K562 (cell line): ENCODE data around the gene BGN. TPM values are rescaled to one million over a fixed set of nuclear protein-coding genes. Genes with fewer than 3 reads are reported as not detected.

Source experiments
- ATAC-seq: fragments of 200-7000 bp; cut with Tn5 transposase; 3 replicates; pipeline ENCODE4 v1.9.1; 2020; ENCODE audit warnings: moderate library complexity
- BruUV-seq: library from RNA; stranded (reverse); fragments of 400-500 nt; replicated peaks from 2 replicates; lab custom pipeline; 2021; lab: Mats Ljungman, UMichigan
- CTCF ChIA-PET: fragments of 300-600 bp; formaldehyde crosslinking; extraction: SDS; loops from one replicate; lab custom pipeline; 2021; ENCODE audit warnings: low intra/inter-chr PET ratio; lab: Yijun Ruan, JAX
- POLR2A ChIA-PET: fragments of 300-600, 350-650 bp; sonication (Branson Sonifier 250); formaldehyde crosslinking; extraction: SDS; loops from one replicate; lab custom pipeline; 2021; ENCODE audit warnings: antibody characterized with exemption, inconsistent platforms; lab: Yijun Ruan, JAX
- DNase-seq, 4 experiments: peaks; one replicate each; pipeline versions ENCODE4 v3.0.0 to v3.0.0-alpha.2; 2011 to 2018; ENCODE audit warnings: low spot score in 3 of 4, mixed read lengths in 3 of 4; ENCODE audit errors: extremely low read depth in 1 of 4
- FAIRE-seq: peaks from 2 replicates; lab custom pipeline; 2011; peaks lifted over from hg19 to GRCh38; lab: Jason Lieb, UNC
- H2AFZ ChIP-seq: 2 replicates; pipeline ENCODE4 v1.6.0; 2011; ENCODE audit warnings: low read depth, low read length, control low read depth, inconsistent platforms
- H3K27ac ChIP-seq: fragments of 200-600 bp; 3 replicates; pipeline ENCODE4 v1.8.0; 2011; ENCODE audit warnings: low read depth, mild to moderate bottlenecking, control low read depth, inconsistent platforms, low read length, moderate library complexity, mixed read lengths; ENCODE audit errors: extremely low read depth
- H3K27me3 ChIP-seq, 2 experiments: fragments of 300-600 bp in 1 of 2; 2 replicates in 1 of 2; 3 replicates in 1 of 2; pipeline versions ENCODE4 v1.6.0 to v1.8.0; 2011; ENCODE audit warnings: inconsistent platforms in 2 of 2, low read length in 2 of 2, mild to moderate bottlenecking in 1 of 2, mixed read lengths in 1 of 2, moderate library complexity in 1 of 2; ENCODE audit not compliant: control insufficient read depth in 2 of 2, insufficient read depth in 2 of 2
- H3K36me3 ChIP-seq: fragments of 300-600 bp; 3 replicates; pipeline ENCODE4 v1.8.0; 2011; ENCODE audit warnings: mild to moderate bottlenecking, low read length, inconsistent platforms; ENCODE audit not compliant: control insufficient read depth, insufficient read depth
- H3K4me1 ChIP-seq, 2 experiments: fragments of 200-600 bp in 1 of 2; replicated peaks in 1 of 2; 2 replicates in 1 of 2; 3 replicates in 1 of 2; pipeline versions ENCODE4 v1.5.1 to v1.8.0; 2011; ENCODE audit warnings: inconsistent platforms in 2 of 2, low read length in 2 of 2, mild to moderate bottlenecking in 1 of 2, mixed read lengths in 1 of 2, moderate library complexity in 1 of 2; ENCODE audit not compliant: control insufficient read depth in 2 of 2, insufficient read depth in 2 of 2
- H3K4me2 ChIP-seq: 2 replicates; pipeline ENCODE4 v1.6.1; 2011; ENCODE audit warnings: low read length, control low read depth, inconsistent platforms, mixed read lengths; ENCODE audit not compliant: insufficient read depth
- H3K4me3 ChIP-seq: fragments of 200-600 bp; sonication (generic), shearing (Covaris generic); 2 replicates; pipeline ENCODE4 v1.5.1; 2016; ENCODE audit warnings: control low read depth, inconsistent platforms
- H3K79me2 ChIP-seq: fragments of 200-600 bp; 3 replicates; pipeline ENCODE4 v1.8.0; 2011; ENCODE audit warnings: low read length, inconsistent platforms; ENCODE audit not compliant: control insufficient read depth, insufficient read depth
- H3K9ac ChIP-seq, 2 experiments: 2 replicates each; pipeline versions ENCODE4 v1.6.0 to v1.6.1; 2011; ENCODE audit warnings: low read depth in 2 of 2, low read length in 2 of 2, control low read depth in 1 of 2, inconsistent platforms in 1 of 2, mild to moderate bottlenecking in 1 of 2, mixed read lengths in 1 of 2; ENCODE audit not compliant: insufficient read depth in 1 of 2
- H3K9me1 ChIP-seq: one replicate; pipeline ENCODE4 v1.6.0; 2011; ENCODE audit warnings: inconsistent platforms, mild to moderate bottlenecking, low read length, moderate library complexity; ENCODE audit not compliant: control insufficient read depth, insufficient read depth
- H3K9me3 ChIP-seq: replicated peaks from 2 replicates; pipeline ENCODE4 v1.5.1; 2011; ENCODE audit warnings: low read depth, low read length, inconsistent platforms; ENCODE audit not compliant: control insufficient read depth, insufficient read depth
- H4K20me1 ChIP-seq: replicated peaks from 2 replicates; pipeline ENCODE4 v1.6.1; 2011; ENCODE audit warnings: low read length, inconsistent platforms, mixed read lengths; ENCODE audit not compliant: control insufficient read depth, insufficient read depth
- EGR1 ChIP-seq: fragments of 450-650 bp; conservative IDR thresholded peaks from 2 replicates; pipeline ENCODE4 v1.6.1; 2017; ENCODE audit warnings: mild to moderate bottlenecking
- EHMT2 ChIP-seq: fragments of 450-650 bp; IDR thresholded peaks from 2 replicates; pipeline ENCODE4 v1.6.1; 2018; ENCODE audit warnings: antibody characterized with exemption
- HDAC3 ChIP-seq: fragments of 450-650 bp; IDR thresholded peaks from 2 replicates; pipeline ENCODE4 v1.6.1; 2018; ENCODE audit warnings: borderline replicate concordance, mild to moderate bottlenecking, moderate library complexity; ENCODE audit not compliant: partially characterized antibody
- L3MBTL2 ChIP-seq: fragments of 450-650 bp; IDR thresholded peaks from 2 replicates; pipeline ENCODE4 v1.6.1; 2016; ENCODE audit warnings: mild to moderate bottlenecking, moderate library complexity
- MAFF ChIP-seq: IDR thresholded peaks from 2 replicates; pipeline ENCODE4 v1.6.1; 2012; ENCODE audit warnings: low read length, improper control_type of control experiment
- SREBF1 ChIP-seq: fragments of 150-350 bp; IDR thresholded peaks from 2 replicates; pipeline ENCODE4 v1.6.1; 2014; ENCODE audit warnings: antibody characterized with exemption, low read depth, low read length, borderline replicate concordance
- TBP ChIP-seq: optimal IDR thresholded peaks from 2 replicates; pipeline ENCODE3; 2011; ENCODE audit warnings: low read depth, low read length, improper control_type of control experiment
- U2AF2 ChIP-seq: fragments of 200-400 bp; formaldehyde crosslinking; optimal IDR thresholded peaks from 2 replicates; pipeline ENCODE3; 2017; ENCODE audit warnings: low read depth, mild to moderate bottlenecking, low read length
- ZKSCAN1 ChIP-seq: fragments of 150-350 bp; IDR thresholded peaks from 2 replicates; pipeline ENCODE4 v1.6.1; 2016; ENCODE audit warnings: low read depth, low read length
- WGBS: fragments of 100-300 bp; shearing (Covaris generic); methylation state at CpG from one replicate; pipeline ENCODE4 v1.1.6; 2016; ENCODE audit warnings: low coverage, mixed read lengths; ENCODE audit not compliant: insufficient coverage; ENCODE audit errors: missing lambda C conversion rate; 5-methylcytosine and 5-hydroxymethylcytosine counted together
- in situ Hi-C: fragments of 300-500 bp; cut with MboI; formaldehyde crosslinking; loops from 4 replicates; pipeline ENCODE4 v1.15.0; 2018; ENCODE audit warnings: inconsistent platforms, mixed read lengths
- intact Hi-C: fragments of 100-400 bp; cut with micrococcal nuclease; formaldehyde crosslinking; loops from 2 replicates; pipeline ENCODE4 v1.14.2; 2022
- polyA plus RNA-seq, 8 experiments: library from polyadenylated mRNA; depleted of rRNA in 4 of 8; stranded (reverse) in 5 of 8; unstranded in 3 of 8; fragments of >200 nt; fragmentation: Nextera tagmentation in 2 of 8; fragmentation: Illumina TruSeq in 1 of 8; extraction: Ambion mirVana in 2 of 8; extraction: Trizol in 1 of 8; gene quantifications; 2 replicates each; pipeline versions ENCODE4 v1.2.1 to v1.2.3, GENCODE V29; 2011 to 2014; ENCODE audit warnings: inconsistent platforms in 1 of 8, missing spikeins in 1 of 8
- total RNA-seq, 7 experiments: library from RNA; depleted of rRNA in 6 of 7; stranded (reverse); fragments of >200 nt in 6 of 7; fragmentation: Illumina TruSeq in 2 of 7; extraction: Trizol in 2 of 7; gene quantifications; 2 replicates each; pipeline versions ENCODE4 v1.2.1 to v1.2.3, GENCODE V29; 2011 to 2021; ENCODE audit warnings: low replicate concordance in 1 of 7
- TF ChIP-seq, protein P1 (sequence below): sonication (generic); formaldehyde crosslinking; IDR thresholded peaks from 2 replicates; pipeline ENCODE4 v1.8.1; 2022; ENCODE audit warnings: missing genetic modification reagents
- TF ChIP-seq, protein P2 (sequence below), 3 experiments: IDR thresholded peaks in 2 of 3; conservative IDR thresholded peaks in 1 of 3; 2 replicates each; pipeline ENCODE4 v1.5.1; 2011 to 2012; ENCODE audit warnings: low read length in 3 of 3, mild to moderate bottlenecking in 3 of 3, control low read depth in 2 of 3, improper control_type of control experiment in 1 of 3, inconsistent platforms in 1 of 3, low read depth in 1 of 3, mixed read lengths in 1 of 3, moderate library complexity in 1 of 3; ENCODE audit not compliant: insufficient read depth in 2 of 3

BGN gene
- total and polyA plus RNA-seq, 9 of the 15 experiments (the other 6 are each of a cell fraction or from before 2014, with no cell fraction given), result 0.11 TPM; not detected in 8

DNA sequence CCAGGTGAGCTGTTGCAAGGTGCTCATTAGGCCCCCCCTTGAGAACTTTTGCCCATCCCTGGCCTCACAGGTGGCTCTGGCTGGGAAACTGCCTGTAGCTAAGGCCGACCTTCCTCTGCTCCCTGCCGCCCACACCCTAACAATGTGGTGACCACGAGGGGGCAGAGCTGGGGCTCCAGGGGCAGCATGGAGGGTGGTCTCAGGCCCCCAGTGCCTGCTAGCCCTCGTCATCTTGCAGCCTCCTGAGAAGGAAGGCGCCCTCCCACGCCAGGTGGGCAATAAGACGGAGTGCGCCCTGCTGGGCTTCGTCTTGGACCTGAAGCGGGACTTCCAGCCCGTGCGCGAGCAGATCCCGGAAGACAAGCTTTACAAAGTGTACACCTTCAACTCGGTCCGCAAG, 55.0 kb downstream of the BGN start:
- H3K9me1 ChIP-seq, result no peaks in the 10 kb centered on the region
- FAIRE-seq, result no peak
- no peaks in the 10 kb centered on the region for H3K9me3 ChIP-seq
- H4K20me1 ChIP-seq, result no peaks in the 10 kb centered on the region
- H3K79me2 ChIP-seq, result no peaks in the 10 kb centered on the region
- ChIA-PET CTCF (no interaction called here), POLR2A (interaction anchor here (0.6 to 0.8 kb wide), 5 partner anchors 14 to 450 kb away, joined by 3 to 4 read pairs (median 4); no protein-coding TSS in a partner anchor)
- no peaks in the 10 kb centered on the region for H3K36me3 ChIP-seq
- peaks cover 9 to 65% of the 10 kb centered on the region in 2 experiments; a peak in 4 of 5 replicates for H3K27me3 ChIP-seq
- in situ Hi-C loops, result loop anchor here (5.0 kb wide), 1 partner anchor 117 kb away; no protein-coding TSS in a partner anchor
- no peak overlapping the region for H3K4me3 ChIP-seq
- no peak overlapping the region for H3K27ac ChIP-seq
- no peak overlapping the region for H3K4me2 ChIP-seq
- H2AFZ ChIP-seq, result no peak overlapping the region
- no TSS peak for BruUV-seq
- DNase-seq, result peak in 1 of 4 experiments; percentile 20
- peaks cover 0 to 37% of the 10 kb centered on the region in 2 experiments; a peak in 3 of 5 replicates for H3K4me1 ChIP-seq
- peak; percentile 51; the same call in 2 of the 3 replicates for ATAC-seq
- intact Hi-C loops, result loop anchor here (5.0 kb wide), 1 partner anchor 57 kb away; no protein-coding TSS in a partner anchor
- 52% methylated on average over 12 of the region's 16 CpGs for WGBS
- no peak overlapping the region for H3K9ac ChIP-seq
- TF ChIP-seq L3MBTL2 (peak; percentile 29; the same call in 1 of the 2 replicates), HDAC3 (no peak), MAFF (no peak), SREBF1 (no peak), ZKSCAN1 (no peak), EHMT2 (no peak), U2AF2 (no peak), TBP (no peak), EGR1 (peak; percentile 32)
- TF ChIP-seq, protein P1, sequence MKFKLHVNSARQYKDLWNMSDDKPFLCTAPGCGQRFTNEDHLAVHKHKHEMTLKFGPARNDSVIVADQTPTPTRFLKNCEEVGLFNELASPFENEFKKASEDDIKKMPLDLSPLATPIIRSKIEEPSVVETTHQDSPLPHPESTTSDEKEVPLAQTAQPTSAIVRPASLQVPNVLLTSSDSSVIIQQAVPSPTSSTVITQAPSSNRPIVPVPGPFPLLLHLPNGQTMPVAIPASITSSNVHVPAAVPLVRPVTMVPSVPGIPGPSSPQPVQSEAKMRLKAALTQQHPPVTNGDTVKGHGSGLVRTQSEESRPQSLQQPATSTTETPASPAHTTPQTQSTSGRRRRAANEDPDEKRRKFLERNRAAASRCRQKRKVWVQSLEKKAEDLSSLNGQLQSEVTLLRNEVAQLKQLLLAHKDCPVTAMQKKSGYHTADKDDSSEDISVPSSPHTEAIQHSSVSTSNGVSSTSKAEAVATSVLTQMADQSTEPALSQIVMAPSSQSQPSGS (CRISPR knock-in tag), result no peak
- TF ChIP-seq, protein P2, sequence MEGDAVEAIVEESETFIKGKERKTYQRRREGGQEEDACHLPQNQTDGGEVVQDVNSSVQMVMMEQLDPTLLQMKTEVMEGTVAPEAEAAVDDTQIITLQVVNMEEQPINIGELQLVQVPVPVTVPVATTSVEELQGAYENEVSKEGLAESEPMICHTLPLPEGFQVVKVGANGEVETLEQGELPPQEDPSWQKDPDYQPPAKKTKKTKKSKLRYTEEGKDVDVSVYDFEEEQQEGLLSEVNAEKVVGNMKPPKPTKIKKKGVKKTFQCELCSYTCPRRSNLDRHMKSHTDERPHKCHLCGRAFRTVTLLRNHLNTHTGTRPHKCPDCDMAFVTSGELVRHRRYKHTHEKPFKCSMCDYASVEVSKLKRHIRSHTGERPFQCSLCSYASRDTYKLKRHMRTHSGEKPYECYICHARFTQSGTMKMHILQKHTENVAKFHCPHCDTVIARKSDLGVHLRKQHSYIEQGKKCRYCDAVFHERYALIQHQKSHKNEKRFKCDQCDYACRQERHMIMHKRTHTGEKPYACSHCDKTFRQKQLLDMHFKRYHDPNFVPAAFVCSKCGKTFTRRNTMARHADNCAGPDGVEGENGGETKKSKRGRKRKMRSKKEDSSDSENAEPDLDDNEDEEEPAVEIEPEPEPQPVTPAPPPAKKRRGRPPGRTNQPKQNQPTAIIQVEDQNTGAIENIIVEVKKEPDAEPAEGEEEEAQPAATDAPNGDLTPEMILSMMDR (IDR thresholded peaks at IDR 0.05 in 2 of 3, conservative IDR thresholded peaks at IDR 0.05 in 1 of 3; ENCODE audit: insufficient read depth in 2 of 3, low read depth in 1 of 3, low read length in 3 of 3), result peak in 2 of 3 experiments; percentile 30 to 45; a peak in 4 of 6 replicates
